ENCODE data around the gene KCMF1. TPM values are rescaled to one million over a fixed set of nuclear protein-coding genes. Genes with fewer than 3 reads are reported as not detected.

The KCMF1 gene
- polyA plus RNA-seq, 2 of the 4 experiments (the other 2 are of a cell fraction), result 77.8 to 221 TPM

DNA sequence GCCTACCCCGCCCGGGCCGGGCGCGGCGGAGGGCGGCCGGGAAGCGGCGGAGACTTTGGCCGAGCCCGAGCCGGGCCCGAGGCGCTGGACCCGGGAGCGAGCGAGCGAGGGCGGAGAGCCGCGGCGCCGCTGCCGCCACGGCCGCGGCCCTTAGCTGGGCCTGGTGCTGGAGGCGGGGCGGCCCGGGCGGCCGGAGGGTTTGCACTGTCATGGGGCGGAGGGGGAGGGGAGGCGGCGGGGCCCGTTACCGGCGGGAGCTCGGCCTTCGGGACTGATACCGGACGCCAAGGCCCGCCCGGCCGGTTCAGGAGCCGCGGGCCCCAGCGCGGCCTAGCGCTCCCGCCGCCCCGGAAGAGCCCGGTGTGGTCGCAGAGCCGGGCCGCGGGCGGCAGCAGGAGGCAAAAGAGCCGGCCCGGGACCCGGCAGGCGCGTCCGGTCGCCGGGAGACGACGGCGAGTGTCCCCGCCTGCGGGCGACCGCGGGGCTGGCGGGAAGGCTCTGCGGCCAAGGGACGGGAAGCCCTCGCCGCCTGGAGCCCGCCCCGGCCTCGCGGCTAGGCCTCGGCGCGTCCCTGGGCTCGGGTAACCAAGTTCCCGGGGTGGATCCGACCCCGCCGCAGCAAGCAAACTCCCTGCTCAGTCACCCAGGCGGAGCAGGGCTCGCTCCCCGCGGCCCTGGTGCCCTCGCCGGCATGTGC is 697 bp downstream of the KCMF1 start:
- H3K4me3 ChIP-seq, result peak overlapping the region; percentile 89
- peak overlapping the region; percentile 97 to 98 for H3K27ac ChIP-seq
- ChIA-PET POLR2A (interaction anchor here (0.6 to 4.5 kb wide), 17 partner anchors 9 to 317 kb away, joined by 3 to 70 read pairs (median 4); no protein-coding TSS in a partner anchor), CTCF (interaction anchor here (0.6 to 5.3 kb wide), 5 partner anchors 13 to 315 kb away, joined by 3 to 27 read pairs (median 9); no protein-coding TSS in a partner anchor)
- peak; percentile 42 to 60 for ATAC-seq
- no peak for FAIRE-seq
- H3K9me3 ChIP-seq, result no peaks in the 10 kb centered on the region
- WGBS (ENCODE audit: missing lambda C conversion rate), result under 1% methylated on average over 30 of the region's 99 CpGs
- TF ChIP-seq JUN (IDR thresholded peaks at IDR 0.05) (peak in 1 of 2 experiments; percentile 62; a peak in 3 of 5 replicates), ATOH8 (CRISPR knock-in tag; IDR thresholded peaks at IDR 0.05; ENCODE audit: low read depth) (no peak), KDM1A (IDR thresholded peaks at IDR 0.05; ENCODE audit: low read depth) (no peak), MAX (IDR thresholded peaks at IDR 0.05) (peak; percentile 28; the same call in 1 of the 2 replicates), EP300 (IDR thresholded peaks at IDR 0.05) (peak in 1 of 2 experiments; percentile 28; a peak in 1 of 5 replicates), MAZ (IDR thresholded peaks at IDR 0.05; ENCODE audit: borderline replicate concordance, low read depth, low read length) (0 out of 2 replicates have a peak, but pooled peaks have one; percentile 28), MYC (IDR thresholded peaks at IDR 0.05; ENCODE audit: borderline replicate concordance, low read length) (0 out of 2 replicates have a peak, but pooled peaks have one; percentile 18), PHF8 (IDR thresholded peaks at IDR 0.05; ENCODE audit: borderline replicate concordance, low read depth) (peak; percentile 54)
- TF ChIP-seq, protein P1, sequence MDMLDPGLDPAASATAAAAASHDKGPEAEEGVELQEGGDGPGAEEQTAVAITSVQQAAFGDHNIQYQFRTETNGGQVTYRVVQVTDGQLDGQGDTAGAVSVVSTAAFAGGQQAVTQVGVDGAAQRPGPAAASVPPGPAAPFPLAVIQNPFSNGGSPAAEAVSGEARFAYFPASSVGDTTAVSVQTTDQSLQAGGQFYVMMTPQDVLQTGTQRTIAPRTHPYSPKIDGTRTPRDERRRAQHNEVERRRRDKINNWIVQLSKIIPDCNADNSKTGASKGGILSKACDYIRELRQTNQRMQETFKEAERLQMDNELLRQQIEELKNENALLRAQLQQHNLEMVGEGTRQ (IDR thresholded peaks at IDR 0.05), result no peak
- H3K4me2 ChIP-seq, result peak overlapping the region; percentile 72
- H3K4me1 ChIP-seq, result peaks cover 47% of the 10 kb centered on the region
- DNase-seq (ENCODE audit: low read depth in 1 of 2, low spot score in 1 of 2), result peak in 1 of 2 experiments; percentile 61

DNA sequence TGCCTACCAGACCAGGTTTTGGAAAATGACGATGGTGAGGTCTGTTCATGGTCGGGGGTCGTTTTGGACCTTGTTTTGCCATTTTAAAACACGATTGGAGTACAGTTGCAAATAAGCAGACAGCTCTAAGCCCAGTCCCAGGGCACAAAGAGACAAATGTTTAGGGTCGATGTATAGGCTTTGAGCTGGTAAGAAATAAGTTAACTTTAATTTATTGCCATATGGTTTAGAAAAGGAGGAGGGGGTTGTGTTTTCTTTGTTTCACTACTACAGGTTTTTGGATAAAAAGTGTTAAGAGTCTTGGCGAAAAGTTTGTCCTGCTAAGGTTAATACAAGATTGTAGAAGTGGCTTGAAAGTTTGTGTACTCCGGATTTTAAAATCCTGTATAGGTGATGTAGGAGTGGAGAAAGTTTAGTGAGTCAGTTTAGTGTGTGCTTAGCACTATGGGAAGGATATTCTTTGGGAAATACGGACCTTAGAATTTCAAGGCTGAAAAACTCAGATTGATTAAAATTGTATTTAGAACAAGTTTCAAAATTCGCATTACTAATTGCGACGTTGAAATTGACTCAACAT is 1.3 kb downstream of the KCMF1 start:
- DNase-seq (ENCODE audit: low read depth in 1 of 2, low spot score in 1 of 2) (no peak), FAIRE-seq (no peak), ATAC-seq (peak in 1 of 2 experiments; percentile 0; a peak in 1 of 6 replicates)
- ChIA-PET CTCF (interaction anchor here (2.0 to 5.3 kb wide), 2 partner anchors 44 to 46 kb away, joined by 9 to 27 read pairs; no protein-coding TSS in a partner anchor), POLR2A (interaction anchor here (0.7 to 4.5 kb wide), 5 partner anchors 14 to 65 kb away, joined by 3 to 70 read pairs (median 16); no protein-coding TSS in a partner anchor)
- Histone ChIP-seq H3K4me1 (peaks cover 47% of the 10 kb centered on the region), H3K4me3 (peak overlapping the region; percentile 89), H3K4me2 (peak overlapping the region; percentile 72), H3K27ac (peak overlapping the region; percentile 97 to 98), H3K9me3 (no peaks in the 10 kb centered on the region)
- TF ChIP-seq FOSB (CRISPR knock-in tag; IDR thresholded peaks at IDR 0.05), result no peak
- no peak for TF ChIP-seq KDM5A (IDR thresholded peaks at IDR 0.05)
- TF ChIP-seq, protein P1 (IDR thresholded peaks at IDR 0.05), result no peak
- TF ChIP-seq BCL3 (IDR thresholded peaks at IDR 0.05), result no peak
- no peak for TF ChIP-seq CBX8 (IDR thresholded peaks at IDR 0.05)
- TF ChIP-seq HOXB5 (CRISPR knock-in tag; IDR thresholded peaks at IDR 0.05), result no peak
- TF ChIP-seq MAX (IDR thresholded peaks at IDR 0.05), result no peak
- WGBS (ENCODE audit: missing lambda C conversion rate), result 9% methylated on average over 11 of the region's 11 CpGs

- no peak for FAIRE-seq
- H3K4me2 ChIP-seq, result peak overlapping the region; percentile 72
- TF ChIP-seq POLR2A (IDR thresholded peaks at IDR 0.05; ENCODE audit: low read length) (no peak), ZNF302 (CRISPR knock-in tag; IDR thresholded peaks at IDR 0.05) (no peak), ESRRA (IDR thresholded peaks at IDR 0.05; ENCODE audit: borderline replicate concordance, low read length) (no peak), EP300 (IDR thresholded peaks at IDR 0.05) (no peak), NPAS2 (CRISPR knock-in tag; IDR thresholded peaks at IDR 0.05; ENCODE audit: borderline replicate concordance) (no peak), ZSCAN20 (CRISPR knock-in tag; IDR thresholded peaks at IDR 0.05) (no peak)
- 10% methylated on average over 4 of the region's 4 CpGs for whole genome bisulfite sequencing (ENCODE audit: missing lambda C conversion rate)
- H3K27ac ChIP-seq, result peak overlapping the region; percentile 97 to 98; a peak in 5 of 6 replicates
- H3K9me3 ChIP-seq, result no peaks in the 10 kb centered on the region
- no peak for DNase-seq (ENCODE audit: low read depth in 1 of 2, low spot score in 1 of 2)
- peaks cover 44% of the 10 kb centered on the region for H3K4me1 ChIP-seq
- ChIA-PET CTCF (interaction anchor here (2.0 to 5.3 kb wide), 2 partner anchors 44 to 47 kb away, joined by 9 to 27 read pairs; no protein-coding TSS in a partner anchor), POLR2A (interaction anchor here (0.7 to 4.5 kb wide), 2 partner anchors 14 to 47 kb away, joined by 3 to 70 read pairs; no protein-coding TSS in a partner anchor)
- peak overlapping the region; percentile 89 for H3K4me3 ChIP-seq
- ATAC-seq, result no peak
Measured at GRCh38 chr2:84972932-84973331, 2.0 kb downstream of the KCMF1 start.
